ENCODE measurements around the gene PEX1. TPM values are rescaled to one million over a fixed set of nuclear protein-coding genes. Genes with fewer than 3 reads are reported as not detected.

Gene PEX1
- total and polyA plus RNA-seq, 2 donors (not counting 3 experiments of a cell fraction or from before 2014, with no cell fraction given), result 8.4 to 11.7 TPM

GRCh38 chr7:92498557-92498956 is 29.8 kb downstream of the PEX1 start:
- no peaks in the 10 kb centered on the region for H3K9me1 ChIP-seq (replicated peaks; ENCODE audit: control insufficient read depth, extremely low read depth, insufficient read depth, low read length)
- no TSS peak for BruUV-seq (replicated peaks)
- POLR2A ChIA-PET, result no interaction called here
- CTCF ChIA-PET, result interaction anchor here (0.7 to 1.0 kb wide), 2 partner anchors 8 to 30 kb away, joined by 3 read pairs; partner anchors contain the start of genes PEX1 and RBM48
- H3K36me3 ChIP-seq (ENCODE audit: control insufficient read depth in 2 of 2, extremely low read depth in 1 of 2, insufficient read depth in 2 of 2, low read length in 2 of 2), result peaks cover 2 to 3% of the 10 kb centered on the region in 2 experiments
- intact Hi-C loops (cut with micrococcal nuclease) (no loop called here), dilution Hi-C loops (cut with MboI; ENCODE audit: extremely low pct_ligation_motif_present, low sequenced_read_pairs) (no loop called here)
- no peaks in the 10 kb centered on the region for H3K9me3 ChIP-seq (replicated peaks; ENCODE audit: control insufficient read depth, insufficient read depth, low read length)
- H3K27me3 ChIP-seq (ENCODE audit: control insufficient read depth in 2 of 2, insufficient read depth in 2 of 2, low read length in 2 of 2), result no peaks in the 10 kb centered on the region
- DNase-seq (ENCODE audit: low read depth, low spot score) (no peak), FAIRE-seq (no peak)
- no peaks in the 10 kb centered on the region for H3K4me1 ChIP-seq (ENCODE audit: control insufficient read depth, extremely low read depth, insufficient read depth, low read length)
- no peak overlapping the region for H2AFZ ChIP-seq (ENCODE audit: low read depth, low read length)
- no peak overlapping the region for H3K4me3 ChIP-seq (replicated peaks in 1 of 3; ENCODE audit: insufficient read depth in 1 of 3, low read depth in 1 of 3, low read length in 3 of 3)
- H3K9ac ChIP-seq (replicated peaks; ENCODE audit: extremely low read depth, insufficient read depth, low read length), result no peak overlapping the region
- no peak overlapping the region for H3K4me2 ChIP-seq (ENCODE audit: insufficient read depth, low read length)
- H3K79me2 ChIP-seq (ENCODE audit: control insufficient read depth, insufficient read depth, low read length), result no peaks in the 10 kb centered on the region
- no peak for TF ChIP-seq EZH2 (IDR thresholded peaks at IDR 0.05; ENCODE audit: borderline replicate concordance, low read depth, low read length, severe bottlenecking)
- no peak for TF ChIP-seq JUN (IDR thresholded peaks at IDR 0.05; ENCODE audit: borderline replicate concordance, insufficient read depth, insufficient read length, low read depth)
- no peak for TF ChIP-seq MAX (IDR thresholded peaks at IDR 0.05; ENCODE audit: insufficient read depth, insufficient read length)
- no peak for TF ChIP-seq MYC (IDR thresholded peaks at IDR 0.05; ENCODE audit: low read depth, low read length)
- TF ChIP-seq POLR2AphosphoS5 (IDR thresholded peaks at IDR 0.05; ENCODE audit: insufficient read depth, low read depth, low read length), result no peak
- no peak for TF ChIP-seq GATA2 (IDR thresholded peaks at IDR 0.05; ENCODE audit: insufficient read depth, insufficient read length, low read depth, low read length)
- no peak for TF ChIP-seq FOS (IDR thresholded peaks at IDR 0.05; ENCODE audit: borderline replicate concordance, insufficient read depth, low read length)
- TF ChIP-seq POLR2A (IDR thresholded peaks at IDR 0.05; ENCODE audit: low read depth, low read length), result no peak
- TF ChIP-seq CTCF (IDR thresholded peaks at IDR 0.05; ENCODE audit: extremely low read depth in 1 of 2, insufficient read depth in 1 of 2, low read depth in 1 of 2, low read length in 2 of 2), result no peak
- no peak overlapping the region for H3K27ac ChIP-seq (ENCODE audit: insufficient read depth, low read depth, low read length)
- H4K20me1 ChIP-seq (replicated peaks; ENCODE audit: control insufficient read depth, extremely low read depth, insufficient read depth, low read length), result no peaks in the 10 kb centered on the region
